Activated CD4-positive, CD25-positive, alpha-beta regulatory T cell (primary cell): ENCODE data around the gene IL1RAPL1.
"Not testable (repeated sequence)": the region's sequence is repeated elsewhere in the genome, so short reads cannot be mapped to it uniquely, and the experiment has no call there.

Source experiments
- DNase-seq, 4 experiments: peaks; one replicate each; lab custom pipeline; 2025; lab: John Stamatoyannopoulos, UW

Gene IL1RAPL1

GRCh38 chrX:28787206-28787605 lies 200.0 kb downstream of the IL1RAPL1 start:
- DNase-seq = no peak

DNA sequence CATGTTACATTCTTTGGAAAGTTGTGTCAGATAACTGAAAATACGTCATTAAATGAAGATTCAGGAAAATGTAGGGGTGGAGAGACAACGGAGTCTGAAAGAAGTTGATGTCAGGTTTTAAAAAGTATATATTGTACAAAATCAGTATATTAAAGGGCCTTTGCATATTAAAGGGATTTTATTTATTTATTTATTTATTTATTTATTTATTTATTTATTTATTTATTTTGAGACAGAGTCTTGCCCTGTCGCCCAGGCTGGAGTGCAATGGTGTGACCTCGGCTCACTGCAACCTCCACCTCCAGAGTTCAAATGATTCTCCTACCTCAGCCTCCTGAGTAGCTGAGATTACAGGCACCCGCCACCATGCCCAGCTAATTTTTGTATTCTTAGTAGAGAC lies 213.4 kb downstream of the IL1RAPL1 start:
- DNase-seq = not testable (repeated sequence)

DNA sequence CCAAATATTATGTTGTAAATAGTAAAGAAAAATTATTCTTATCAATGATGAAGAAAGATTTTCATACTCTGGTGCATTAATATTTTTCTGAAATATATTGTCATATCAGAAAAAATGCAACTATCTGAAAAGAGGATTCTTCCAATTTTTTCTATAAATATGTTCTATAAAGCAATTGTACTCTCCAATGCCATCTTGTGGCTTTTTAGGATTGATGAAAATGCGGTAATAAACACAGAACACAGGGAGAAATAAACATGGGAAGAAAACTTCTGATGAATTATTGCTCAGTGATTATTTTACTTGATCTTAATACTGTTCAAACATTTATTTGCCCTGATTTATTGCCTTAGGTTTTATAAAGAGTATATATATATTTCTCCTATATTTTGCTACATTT lies 215.4 kb downstream of the IL1RAPL1 start:
- no peak for DNase-seq

GRCh38 chrX:28835991-28836390 lies 248.7 kb downstream of the IL1RAPL1 start:
- DNase-seq = no peak

DNA sequence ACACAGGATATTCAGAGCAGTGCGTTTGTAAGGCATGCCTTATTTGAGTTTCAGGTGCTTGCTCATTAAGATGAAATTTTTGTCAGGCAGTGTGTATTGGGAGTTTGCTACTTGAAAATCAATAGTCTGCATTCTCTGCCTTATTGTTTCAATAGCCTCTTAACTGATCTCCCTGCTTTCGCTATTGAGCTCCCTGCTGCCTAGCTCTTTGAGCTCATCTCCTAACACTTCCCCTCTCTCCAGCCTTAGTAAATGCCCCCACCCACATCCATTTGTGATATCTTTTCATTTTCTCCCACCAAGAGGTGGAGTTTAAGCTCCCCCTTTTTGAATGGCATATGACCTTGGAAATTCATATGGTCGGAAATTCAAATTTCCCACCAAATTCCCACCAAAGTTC lies 256.6 kb downstream of the IL1RAPL1 start:
- no peak for DNase-seq

DNA sequence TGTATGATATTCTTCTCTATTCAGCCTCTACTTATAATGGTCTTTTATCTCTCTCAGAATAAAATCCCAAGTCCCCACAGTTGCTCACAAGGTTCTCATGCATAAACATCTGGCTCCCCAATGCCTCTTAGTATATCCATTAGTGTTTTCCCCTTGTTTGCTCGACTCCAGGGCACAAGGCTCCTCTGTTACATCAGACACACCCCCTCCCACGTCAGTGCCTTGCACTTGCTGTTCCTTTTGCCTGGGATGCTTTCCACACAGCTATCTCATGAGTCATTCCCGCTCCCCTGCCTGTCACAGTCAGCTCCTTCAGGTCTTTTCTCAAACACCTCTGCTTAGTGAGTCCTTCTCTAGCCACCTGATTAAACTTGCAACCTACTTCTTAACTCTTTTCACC lies 260.2 kb downstream of the IL1RAPL1 start:
- DNase-seq = no peak

GRCh38 chrX:28848707-28849106 lies 261.5 kb downstream of the IL1RAPL1 start:
- no peak for DNase-seq

DNA sequence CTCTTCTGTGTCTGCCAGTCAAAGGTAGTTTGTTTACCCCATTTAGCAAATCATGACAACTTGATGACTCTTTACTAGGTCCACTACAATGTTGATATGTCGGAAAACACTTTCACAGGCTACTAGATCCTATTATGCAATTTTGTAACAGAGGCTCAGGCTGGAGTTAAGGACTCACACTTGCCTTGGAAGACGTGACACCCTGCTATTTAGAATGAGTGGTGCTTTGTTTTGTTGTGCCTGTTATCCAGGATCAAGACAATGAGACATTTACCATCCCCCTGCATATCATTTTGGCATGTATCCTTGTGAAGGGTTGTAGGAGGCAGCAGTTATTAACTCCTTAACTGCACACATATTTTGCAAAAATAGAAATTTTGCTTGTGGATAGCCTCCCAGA lies 263.7 kb downstream of the IL1RAPL1 start:
- no peak for DNase-seq

DNA sequence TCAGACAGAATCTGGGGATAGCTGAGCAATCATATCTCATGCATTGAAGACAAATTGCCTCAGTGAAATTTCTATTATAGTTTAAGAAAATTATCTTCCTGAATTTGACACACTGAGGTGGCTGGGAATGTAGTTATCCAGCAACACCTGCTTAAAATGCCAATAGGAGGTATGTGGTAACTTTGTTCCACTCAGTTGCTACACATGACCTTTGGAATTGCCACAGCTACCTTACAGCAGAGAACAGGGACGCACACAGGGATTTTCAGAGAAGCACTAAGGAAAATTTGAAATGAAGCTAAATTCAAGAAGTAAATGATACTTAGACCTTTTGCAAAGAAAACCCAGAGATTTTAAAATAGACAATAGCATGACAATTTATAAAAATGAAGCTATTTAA lies 264.6 kb downstream of the IL1RAPL1 start:
- DNase-seq = no peak

GRCh38 chrX:28854637-28855036 lies 267.4 kb downstream of the IL1RAPL1 start:
- DNase-seq = no peak

DNA sequence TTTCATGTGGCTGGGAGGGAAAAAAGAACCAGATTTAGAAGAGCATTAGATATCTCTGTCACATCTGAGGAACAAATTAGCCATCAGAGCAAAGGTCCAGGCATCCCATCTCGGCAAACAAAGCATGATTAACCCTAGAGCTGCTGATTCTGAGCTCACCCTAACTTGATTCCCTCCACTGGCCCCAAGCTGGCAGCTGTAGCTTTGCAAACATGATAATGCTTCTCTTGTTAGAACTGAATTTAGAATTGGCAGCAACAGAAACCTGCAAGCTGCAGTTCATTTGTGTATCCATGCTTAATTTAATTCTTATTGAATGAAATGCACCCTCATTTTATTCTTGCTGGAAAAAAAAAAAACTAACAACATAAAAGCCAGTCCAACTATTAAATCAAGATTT lies 289.2 kb downstream of the IL1RAPL1 start:
- DNase-seq = no peak

GRCh38 chrX:28876901-28877300 lies 289.7 kb downstream of the IL1RAPL1 start:
- no peak for DNase-seq

DNA sequence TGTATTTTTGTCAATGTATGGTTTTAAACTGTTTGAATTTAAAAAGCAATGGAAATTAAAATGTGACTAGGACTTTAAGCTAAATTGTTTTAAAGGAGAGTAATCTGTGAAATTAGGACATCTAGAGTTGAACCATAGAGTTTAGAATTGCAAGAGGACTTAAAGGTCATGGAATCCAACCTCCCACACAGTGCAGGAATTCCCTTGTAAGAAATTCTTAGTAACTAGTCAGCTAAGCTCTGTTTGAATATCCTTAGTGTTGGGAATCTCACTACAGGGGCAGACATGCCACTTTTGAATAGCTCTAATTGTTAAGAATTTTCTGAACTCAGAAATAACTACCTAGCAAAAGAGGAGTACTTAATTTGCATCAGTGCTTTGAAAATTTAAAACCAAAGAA lies 292.9 kb downstream of the IL1RAPL1 start:
- no peak for DNase-seq

- no peak for DNase-seq
These were observed 297.6 kb downstream of the IL1RAPL1 start for GRCh38 chrX:28884823-28885222.

DNA sequence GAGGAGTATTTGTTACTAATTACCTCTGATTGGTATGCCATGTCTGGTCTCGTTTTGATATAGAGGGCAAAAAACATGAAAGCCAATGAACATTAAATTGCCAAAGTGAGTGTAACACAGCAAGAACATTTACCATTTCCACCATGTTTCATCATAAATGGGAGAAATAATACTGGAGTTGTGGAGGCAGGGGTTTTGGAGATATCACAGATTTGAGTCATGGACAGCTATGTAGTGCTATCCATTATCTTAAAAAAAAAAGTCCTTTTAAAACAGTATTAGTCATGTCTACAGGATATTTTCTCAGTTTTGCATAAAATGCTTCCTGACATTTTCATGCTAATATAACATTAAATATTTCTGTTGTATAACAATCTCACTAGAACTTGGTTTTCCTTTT lies 301.2 kb downstream of the IL1RAPL1 start:
- no peak for DNase-seq

- no peak for DNase-seq
These were observed 302.4 kb downstream of the IL1RAPL1 start for GRCh38 chrX:28889591-28890090.

- DNase-seq = no peak
These were observed 314.4 kb downstream of the IL1RAPL1 start for GRCh38 chrX:28901637-28902036.

- DNase-seq = no peak
These were observed 323.2 kb downstream of the IL1RAPL1 start for GRCh38 chrX:28910487-28910886.

DNA sequence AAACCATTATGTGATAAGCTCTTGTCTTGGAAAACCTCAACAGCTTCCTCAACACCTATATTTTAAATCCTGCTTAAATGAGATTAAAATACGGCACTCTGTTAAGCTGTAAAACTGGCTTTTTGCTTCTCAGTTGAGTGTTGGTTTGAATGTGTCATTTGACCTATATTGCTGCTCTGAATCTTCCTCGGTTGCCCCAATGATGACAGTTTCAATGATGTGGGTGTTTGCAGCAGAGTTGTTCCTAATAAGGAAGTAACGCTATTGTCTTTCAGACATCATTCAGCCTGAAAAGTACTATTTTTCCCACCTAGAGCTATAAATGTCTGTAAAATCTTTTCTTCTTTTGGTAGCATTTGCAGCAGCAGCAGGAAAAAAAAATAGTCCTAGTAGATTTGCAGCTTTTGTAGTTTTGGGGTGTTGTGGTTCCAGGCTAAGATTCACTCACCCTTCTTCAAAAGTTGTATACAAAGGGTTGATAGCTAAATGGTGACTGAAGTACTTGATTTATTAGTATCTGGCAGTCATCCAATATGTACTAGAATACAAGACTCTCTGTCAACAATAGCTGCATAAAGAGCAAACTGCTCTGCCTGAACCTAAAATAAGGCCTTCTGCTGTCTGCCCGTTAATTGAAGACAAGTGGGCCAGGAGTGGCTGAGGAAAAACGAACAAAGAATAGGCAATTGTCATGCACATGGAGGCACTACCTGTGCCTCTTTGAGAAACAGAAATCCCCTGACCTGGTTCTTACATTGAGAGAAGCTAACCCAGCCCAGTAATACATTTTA lies 333.1 kb downstream of the IL1RAPL1 start:
- no peak for DNase-seq

DNA sequence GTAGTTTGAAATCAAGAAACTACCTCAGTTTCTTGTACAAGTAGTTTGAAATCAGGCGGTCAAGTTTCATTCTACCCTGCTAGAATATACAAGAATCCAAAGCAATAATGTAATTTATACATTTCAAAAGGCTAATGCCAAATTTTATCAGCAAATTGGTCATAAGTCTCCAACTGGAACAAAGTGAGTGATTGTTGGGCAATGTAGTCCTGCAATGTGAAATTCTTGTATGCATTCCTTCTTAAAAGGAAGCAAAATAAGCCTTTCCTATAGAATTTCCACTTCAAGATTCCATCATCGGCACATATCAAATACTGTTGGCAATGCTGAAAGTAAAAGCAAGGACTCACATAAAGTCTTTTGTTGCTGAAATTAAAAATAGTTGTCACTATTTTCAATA lies 334.9 kb downstream of the IL1RAPL1 start:
- no peak for DNase-seq

- no peak for DNase-seq
These were observed 359.6 kb downstream of the IL1RAPL1 start for GRCh38 chrX:28946846-28947245.

DNA sequence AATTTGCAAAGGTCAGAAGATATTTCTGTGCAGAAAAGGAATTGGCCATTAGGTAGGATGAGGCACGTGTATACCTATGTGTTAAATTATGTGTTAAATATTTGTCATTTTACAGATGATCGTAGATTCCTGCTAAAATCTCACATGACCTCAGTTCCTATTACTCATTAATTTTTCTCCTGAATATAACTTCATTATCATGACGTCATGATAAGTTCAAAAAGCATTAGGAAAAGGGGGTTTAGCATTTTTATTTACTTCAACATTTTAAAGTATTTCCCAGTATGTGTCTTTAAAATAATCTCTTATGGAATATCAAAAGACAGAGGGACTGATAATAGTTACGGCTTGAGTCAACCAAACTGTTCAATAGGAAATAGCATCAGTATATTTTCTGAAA lies 372.8 kb downstream of the IL1RAPL1 start:
- no peak for DNase-seq

GRCh38 chrX:28966331-28966730 lies 379.1 kb downstream of the IL1RAPL1 start:
- DNase-seq = no peak

- no peak for DNase-seq
These were observed 381.9 kb downstream of the IL1RAPL1 start for GRCh38 chrX:28969126-28969525.
